OCI-LY7 (cell line): ENCODE measurements around the gene TMEM95.

Source experiments
- CTCF ChIP-seq: fragments of 200-600 bp; sonication (generic); conservative IDR thresholded peaks from 2 replicates; pipeline ENCODE4 v1.5.1; 2014; ENCODE audit warnings: mild to moderate bottlenecking, antibody characterized with exemption, low read length, moderate library complexity, mixed read lengths
- EZH2phosphoT487 ChIP-seq: fragments of 200-600 bp; sonication (generic); IDR thresholded peaks from 2 replicates; pipeline ENCODE4 v1.6.1; 2018; ENCODE audit warnings: low read depth, borderline replicate concordance, mild to moderate bottlenecking, mixed run types, antibody characterized with exemption, low read length, moderate library complexity, mixed read lengths

GRCh38 chr17:7348478-7349242, 6.3 kb upstream of the TMEM95 start:
- TF ChIP-seq CTCF (no peak), EZH2phosphoT487 (no peak)
